K562 (cell line): Measurements from ENCODE around the gene MMP24. TPM values are rescaled to one million over a fixed set of nuclear protein-coding genes. Genes with fewer than 3 reads are reported as not detected.

Experiments
- ARID1B ChIP-seq: fragments of 450-650 bp; IDR thresholded peaks from 2 replicates; pipeline ENCODE4 v1.6.1; 2016; ENCODE audit warnings: antibody characterized with exemption, mild to moderate bottlenecking, inconsistent platforms
- CHD1 ChIP-seq: fragments of 200-600 bp; sonication (generic); IDR thresholded peaks from one replicate; pipeline ENCODE4 v1.6.1; 2012; ENCODE audit warnings: mild to moderate bottlenecking, moderate library complexity, low read length, inconsistent platforms
- ETV1 ChIP-seq: fragments of 450-650 bp; conservative IDR thresholded peaks from 2 replicates; pipeline ENCODE4 v1.6.1; 2016; ENCODE audit warnings: missing genetic modification characterization, control low read depth, low read depth, missing compliant biosample characterization
- GATAD2B ChIP-seq: fragments of 450-650 bp; IDR thresholded peaks from 2 replicates; pipeline ENCODE4 v1.6.1; 2017; ENCODE audit warnings: mild to moderate bottlenecking, borderline replicate concordance
- HNRNPL ChIP-seq: fragments of 200-400 bp; formaldehyde crosslinking; IDR thresholded peaks from 2 replicates; pipeline ENCODE4 v1.6.1; 2017; ENCODE audit warnings: low read depth, mild to moderate bottlenecking, low read length
- POLR3G ChIP-seq: IDR thresholded peaks from 2 replicates; pipeline ENCODE4 v1.6.1; 2011; ENCODE audit not compliant: insufficient read length, insufficient replicate concordance; ENCODE audit errors: extremely low read depth
- ZFX ChIP-seq: sonication (generic); formaldehyde crosslinking; IDR thresholded peaks from 2 replicates; pipeline ENCODE4 v1.8.0; 2022; ENCODE audit warnings: mild to moderate bottlenecking, missing genetic modification reagents, moderate library complexity
- ZNF75A ChIP-seq: fragments of 450-650 bp; formaldehyde crosslinking; IDR thresholded peaks from 2 replicates; pipeline ENCODE4 v1.4.0; 2020; ENCODE audit warnings: mild to moderate bottlenecking
- polyA plus RNA-seq, 8 experiments: library from polyadenylated mRNA; depleted of rRNA in 4 of 8; stranded (reverse) in 5 of 8; unstranded in 3 of 8; fragments of >200 nt; fragmentation: Nextera tagmentation in 2 of 8; fragmentation: Illumina TruSeq in 1 of 8; extraction: Ambion mirVana in 2 of 8; extraction: Trizol in 1 of 8; gene quantifications; 2 replicates each; pipeline versions ENCODE4 v1.2.1 to v1.2.3, GENCODE V29; 2011 to 2014; ENCODE audit warnings: inconsistent platforms in 1 of 8, missing spikeins in 1 of 8
- total RNA-seq, 7 experiments: library from RNA; depleted of rRNA in 6 of 7; stranded (reverse); fragments of >200 nt in 6 of 7; fragmentation: Illumina TruSeq in 2 of 7; extraction: Trizol in 2 of 7; gene quantifications; 2 replicates each; pipeline versions ENCODE4 v1.2.1 to v1.2.3, GENCODE V29; 2011 to 2021; ENCODE audit warnings: low replicate concordance in 1 of 7
- TF ChIP-seq, protein P1 (sequence below): sonication (generic); formaldehyde crosslinking; IDR thresholded peaks from 2 replicates; pipeline ENCODE4 v1.8.0; 2023; ENCODE audit warnings: mild to moderate bottlenecking, missing genetic modification reagents
- TF ChIP-seq, protein P2 (sequence below): sonication (generic); formaldehyde crosslinking; IDR thresholded peaks from 2 replicates; pipeline ENCODE4 v1.8.1; 2023; ENCODE audit warnings: mild to moderate bottlenecking, missing genetic modification reagents
- TF ChIP-seq, protein P3 (sequence below), 2 experiments: fragments of 450-650 bp in 1 of 2; sonication (generic) in 1 of 2; formaldehyde crosslinking in 1 of 2; IDR thresholded peaks in 1 of 2; conservative IDR thresholded peaks in 1 of 2; 2 replicates each; pipeline versions ENCODE4 v1.6.1 to v1.8.1; 2016 to 2023; ENCODE audit warnings: mild to moderate bottlenecking in 2 of 2, moderate library complexity in 2 of 2, inconsistent platforms in 1 of 2, missing genetic modification reagents in 1 of 2

Gene MMP24
- total and polyA plus RNA-seq, 9 of the 15 experiments (the other 6 are each of a cell fraction or from before 2014, with no cell fraction given) = 0.03 to 0.07 (median 0.03) TPM; not detected in 6

DNA sequence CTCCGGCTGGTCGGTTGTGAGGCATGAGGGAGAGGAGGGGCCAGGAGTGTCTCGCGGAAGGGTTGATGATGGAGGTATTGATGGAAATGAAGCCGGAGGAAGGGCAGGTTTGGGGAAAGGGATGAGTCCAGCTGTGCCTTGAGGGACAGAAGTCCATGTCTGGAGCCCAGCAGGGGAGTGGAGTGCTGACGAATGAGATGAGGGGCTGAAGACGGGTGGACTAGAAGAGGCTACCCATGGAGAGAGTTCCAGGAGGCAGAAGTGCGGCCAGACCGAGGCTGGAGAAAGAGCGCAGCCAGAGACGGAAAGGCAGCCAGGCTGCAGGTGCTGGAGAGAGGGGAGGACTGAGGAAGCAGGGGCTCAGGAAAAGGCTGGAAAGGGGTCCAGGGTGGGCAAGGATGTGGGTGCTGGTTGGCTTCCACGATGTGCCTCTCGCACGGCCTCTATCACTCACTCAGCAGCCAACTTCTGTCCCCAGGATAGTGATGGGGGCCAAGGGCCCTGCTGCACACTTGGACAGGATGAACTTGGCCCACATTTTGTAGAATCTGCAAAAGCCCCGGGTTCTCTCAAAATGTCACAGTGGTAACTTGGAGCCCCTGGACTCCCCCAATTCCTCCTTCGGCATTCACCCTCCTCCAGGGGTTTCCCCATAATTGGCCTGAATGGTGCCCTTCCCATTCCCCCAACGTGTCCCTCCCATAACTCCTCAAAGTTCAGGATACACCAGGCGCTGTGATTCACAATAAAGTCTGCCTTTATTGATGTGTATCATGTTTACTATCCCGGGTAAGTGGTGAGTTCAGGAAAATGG lies 58.7 kb downstream of the MMP24 start (continued):
- TF ChIP-seq, protein P1, sequence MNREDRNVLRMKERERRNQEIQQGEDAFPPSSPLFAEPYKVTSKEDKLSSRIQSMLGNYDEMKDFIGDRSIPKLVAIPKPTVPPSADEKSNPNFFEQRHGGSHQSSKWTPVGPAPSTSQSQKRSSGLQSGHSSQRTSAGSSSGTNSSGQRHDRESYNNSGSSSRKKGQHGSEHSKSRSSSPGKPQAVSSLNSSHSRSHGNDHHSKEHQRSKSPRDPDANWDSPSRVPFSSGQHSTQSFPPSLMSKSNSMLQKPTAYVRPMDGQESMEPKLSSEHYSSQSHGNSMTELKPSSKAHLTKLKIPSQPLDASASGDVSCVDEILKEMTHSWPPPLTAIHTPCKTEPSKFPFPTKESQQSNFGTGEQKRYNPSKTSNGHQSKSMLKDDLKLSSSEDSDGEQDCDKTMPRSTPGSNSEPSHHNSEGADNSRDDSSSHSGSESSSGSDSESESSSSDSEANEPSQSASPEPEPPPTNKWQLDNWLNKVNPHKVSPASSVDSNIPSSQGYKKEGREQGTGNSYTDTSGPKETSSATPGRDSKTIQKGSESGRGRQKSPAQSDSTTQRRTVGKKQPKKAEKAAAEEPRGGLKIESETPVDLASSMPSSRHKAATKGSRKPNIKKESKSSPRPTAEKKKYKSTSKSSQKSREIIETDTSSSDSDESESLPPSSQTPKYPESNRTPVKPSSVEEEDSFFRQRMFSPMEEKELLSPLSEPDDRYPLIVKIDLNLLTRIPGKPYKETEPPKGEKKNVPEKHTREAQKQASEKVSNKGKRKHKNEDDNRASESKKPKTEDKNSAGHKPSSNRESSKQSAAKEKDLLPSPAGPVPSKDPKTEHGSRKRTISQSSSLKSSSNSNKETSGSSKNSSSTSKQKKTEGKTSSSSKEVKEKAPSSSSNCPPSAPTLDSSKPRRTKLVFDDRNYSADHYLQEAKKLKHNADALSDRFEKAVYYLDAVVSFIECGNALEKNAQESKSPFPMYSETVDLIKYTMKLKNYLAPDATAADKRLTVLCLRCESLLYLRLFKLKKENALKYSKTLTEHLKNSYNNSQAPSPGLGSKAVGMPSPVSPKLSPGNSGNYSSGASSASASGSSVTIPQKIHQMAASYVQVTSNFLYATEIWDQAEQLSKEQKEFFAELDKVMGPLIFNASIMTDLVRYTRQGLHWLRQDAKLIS = no peak
- TF ChIP-seq ETV1 (tag) = 0 out of 2 replicates have a peak, but pooled peaks have one; percentile 7
- no peak for TF ChIP-seq GATAD2B
- no peak for TF ChIP-seq ZNF75A (CRISPR knock-in tag)
- TF ChIP-seq HNRNPL = no peak
- TF ChIP-seq ZFX (CRISPR knock-in tag) = no peak
- TF ChIP-seq, protein P2, sequence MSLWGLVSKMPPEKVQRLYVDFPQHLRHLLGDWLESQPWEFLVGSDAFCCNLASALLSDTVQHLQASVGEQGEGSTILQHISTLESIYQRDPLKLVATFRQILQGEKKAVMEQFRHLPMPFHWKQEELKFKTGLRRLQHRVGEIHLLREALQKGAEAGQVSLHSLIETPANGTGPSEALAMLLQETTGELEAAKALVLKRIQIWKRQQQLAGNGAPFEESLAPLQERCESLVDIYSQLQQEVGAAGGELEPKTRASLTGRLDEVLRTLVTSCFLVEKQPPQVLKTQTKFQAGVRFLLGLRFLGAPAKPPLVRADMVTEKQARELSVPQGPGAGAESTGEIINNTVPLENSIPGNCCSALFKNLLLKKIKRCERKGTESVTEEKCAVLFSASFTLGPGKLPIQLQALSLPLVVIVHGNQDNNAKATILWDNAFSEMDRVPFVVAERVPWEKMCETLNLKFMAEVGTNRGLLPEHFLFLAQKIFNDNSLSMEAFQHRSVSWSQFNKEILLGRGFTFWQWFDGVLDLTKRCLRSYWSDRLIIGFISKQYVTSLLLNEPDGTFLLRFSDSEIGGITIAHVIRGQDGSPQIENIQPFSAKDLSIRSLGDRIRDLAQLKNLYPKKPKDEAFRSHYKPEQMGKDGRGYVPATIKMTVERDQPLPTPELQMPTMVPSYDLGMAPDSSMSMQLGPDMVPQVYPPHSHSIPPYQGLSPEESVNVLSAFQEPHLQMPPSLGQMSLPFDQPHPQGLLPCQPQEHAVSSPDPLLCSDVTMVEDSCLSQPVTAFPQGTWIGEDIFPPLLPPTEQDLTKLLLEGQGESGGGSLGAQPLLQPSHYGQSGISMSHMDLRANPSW (CRISPR knock-in tag) = no peak
- no peak for TF ChIP-seq CHD1
- 0 out of 2 replicates have a peak, but pooled peaks have one; percentile 18 for TF ChIP-seq ARID1B
- TF ChIP-seq, protein P3, sequence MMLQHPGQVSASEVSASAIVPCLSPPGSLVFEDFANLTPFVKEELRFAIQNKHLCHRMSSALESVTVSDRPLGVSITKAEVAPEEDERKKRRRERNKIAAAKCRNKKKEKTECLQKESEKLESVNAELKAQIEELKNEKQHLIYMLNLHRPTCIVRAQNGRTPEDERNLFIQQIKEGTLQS (IDR thresholded peaks at IDR 0.05) = no peak
- TF ChIP-seq, protein P3 (CRISPR knock-in tag; conservative IDR thresholded peaks at IDR 0.05) = no peak
- TF ChIP-seq POLR3G = no peak
